Left ventricle myocardium inferior (tissue), 1 donor: ENCODE data around the gene SOCS4. TPM values are rescaled to one million over a fixed set of nuclear protein-coding genes. Genes with fewer than 3 reads are reported as not detected.

Source experiments
- DNase-seq: peaks from one replicate; pipeline ENCODE4 v3.0.0-alpha.2; 2020
- H3K27ac ChIP-seq: fragments of 200-600 bp; replicated peaks from 2 replicates; pipeline ENCODE4 v1.8.0; 2021
- H3K27me3 ChIP-seq: fragments of 200-600 bp; 2 replicates; pipeline ENCODE4 v1.8.0; 2021; ENCODE audit warnings: low read depth
- H3K36me3 ChIP-seq: fragments of 200-600 bp; 2 replicates; pipeline ENCODE4 v1.8.0; 2021
- H3K4me1 ChIP-seq: fragments of 200-600 bp; 2 replicates; pipeline ENCODE4 v1.8.0; 2021
- H3K4me3 ChIP-seq: fragments of 200-600 bp; 2 replicates; pipeline ENCODE4 v1.8.0; 2021; ENCODE audit warnings: mild to moderate bottlenecking, moderate library complexity
- H3K9me3 ChIP-seq: fragments of 200-600 bp; replicated peaks from 2 replicates; pipeline ENCODE4 v1.8.0; 2021
- intact Hi-C: fragments of 100-400 bp; cut with micrococcal nuclease; formaldehyde crosslinking; loops from one replicate; pipeline ENCODE4 v1.11.0; 2022
- long read RNA-seq: library from polyadenylated mRNA; unstranded; transcript quantifications from one replicate; pipeline ENCODE4 v2.0.0, GENCODE V29; 2021
- total RNA-seq: library from RNA; stranded (reverse); fragmentation: NEBNext Ultra II Directional; extraction: Animal tissue kit (Norgen Biotek cat#: 25700); gene quantifications from one replicate; pipeline ENCODE4 v1.2.1, GENCODE V29; 2021
- TF ChIP-seq, protein P1 (sequence below): fragments of 200-600 bp; IDR thresholded peaks from 2 replicates; pipeline ENCODE4 v1.8.0; 2021; ENCODE audit warnings: antibody characterized with exemption, mild to moderate bottlenecking, borderline replicate concordance
- donor health status: DM: no; HTN: yes; CAD: no; lungs with severe emphysema.

SOCS4 gene, protein sequence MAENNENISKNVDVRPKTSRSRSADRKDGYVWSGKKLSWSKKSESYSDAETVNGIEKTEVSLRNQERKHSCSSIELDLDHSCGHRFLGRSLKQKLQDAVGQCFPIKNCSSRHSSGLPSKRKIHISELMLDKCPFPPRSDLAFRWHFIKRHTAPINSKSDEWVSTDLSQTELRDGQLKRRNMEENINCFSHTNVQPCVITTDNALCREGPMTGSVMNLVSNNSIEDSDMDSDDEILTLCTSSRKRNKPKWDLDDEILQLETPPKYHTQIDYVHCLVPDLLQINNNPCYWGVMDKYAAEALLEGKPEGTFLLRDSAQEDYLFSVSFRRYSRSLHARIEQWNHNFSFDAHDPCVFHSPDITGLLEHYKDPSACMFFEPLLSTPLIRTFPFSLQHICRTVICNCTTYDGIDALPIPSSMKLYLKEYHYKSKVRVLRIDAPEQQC
- total RNA-seq = 18.1 TPM
- long read RNA-seq, full-length matches to known transcripts = 1 of 1 reads
- long read RNA-seq, partial matches to known transcripts = 0 of 1 reads
- long read RNA-seq, other reads (novel, unspliced or antisense) = 0 of 1 reads

DNA sequence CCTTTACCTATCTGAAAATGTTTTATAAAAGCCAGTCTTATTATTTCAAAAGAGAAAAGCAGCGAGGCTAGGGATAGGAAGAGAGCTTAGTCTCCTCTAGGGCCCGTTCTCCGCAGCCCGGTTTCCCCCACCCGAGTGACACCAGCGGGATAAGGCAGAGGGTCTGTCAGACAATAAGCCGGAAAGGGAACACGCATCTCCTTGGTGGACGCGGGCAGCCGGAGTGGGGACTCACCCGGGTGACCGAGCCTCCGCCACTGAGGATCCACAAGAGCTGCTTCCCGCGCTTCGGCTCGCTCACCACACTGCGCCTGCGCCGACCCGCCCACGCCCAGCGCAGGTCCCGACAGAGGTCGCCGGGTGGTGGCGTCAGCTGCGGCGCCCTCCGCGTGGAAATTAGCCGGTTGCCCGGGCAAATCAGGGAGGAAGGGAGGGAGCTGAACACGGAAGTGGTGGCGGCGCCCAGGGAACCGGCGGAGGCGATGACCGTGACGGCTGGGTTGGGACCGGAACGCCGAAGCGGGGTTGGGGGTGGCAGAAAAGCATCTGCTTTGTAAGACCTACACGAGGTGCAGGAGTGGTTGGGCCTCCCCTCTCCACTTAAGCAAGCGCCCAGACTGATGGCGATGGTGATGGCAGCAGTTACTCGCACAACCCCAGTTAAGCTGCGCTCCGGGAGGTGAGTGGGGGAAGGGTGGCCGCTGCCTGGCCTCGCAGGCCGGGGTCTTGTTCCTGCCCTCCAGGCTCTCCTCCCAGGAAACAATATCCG, at the start of gene SOCS4, which contains the start of gene WDHD1:
TSS of gene SOCS4 (plus strand) at position 444 of the 769 bp plus-strand sequence. CDS start 15,806 bp downstream, outside the sequence.
TSS of gene WDHD1 (minus strand) at position 307 of the 769 bp plus-strand sequence. CDS start 312 bp downstream, outside the sequence.
- peak within 1 kb of the TSS; percentile 82 for H3K4me3 ChIP-seq
- peak within 1 kb of the TSS; percentile 90 for H3K27ac ChIP-seq
- TF ChIP-seq, protein P1, sequence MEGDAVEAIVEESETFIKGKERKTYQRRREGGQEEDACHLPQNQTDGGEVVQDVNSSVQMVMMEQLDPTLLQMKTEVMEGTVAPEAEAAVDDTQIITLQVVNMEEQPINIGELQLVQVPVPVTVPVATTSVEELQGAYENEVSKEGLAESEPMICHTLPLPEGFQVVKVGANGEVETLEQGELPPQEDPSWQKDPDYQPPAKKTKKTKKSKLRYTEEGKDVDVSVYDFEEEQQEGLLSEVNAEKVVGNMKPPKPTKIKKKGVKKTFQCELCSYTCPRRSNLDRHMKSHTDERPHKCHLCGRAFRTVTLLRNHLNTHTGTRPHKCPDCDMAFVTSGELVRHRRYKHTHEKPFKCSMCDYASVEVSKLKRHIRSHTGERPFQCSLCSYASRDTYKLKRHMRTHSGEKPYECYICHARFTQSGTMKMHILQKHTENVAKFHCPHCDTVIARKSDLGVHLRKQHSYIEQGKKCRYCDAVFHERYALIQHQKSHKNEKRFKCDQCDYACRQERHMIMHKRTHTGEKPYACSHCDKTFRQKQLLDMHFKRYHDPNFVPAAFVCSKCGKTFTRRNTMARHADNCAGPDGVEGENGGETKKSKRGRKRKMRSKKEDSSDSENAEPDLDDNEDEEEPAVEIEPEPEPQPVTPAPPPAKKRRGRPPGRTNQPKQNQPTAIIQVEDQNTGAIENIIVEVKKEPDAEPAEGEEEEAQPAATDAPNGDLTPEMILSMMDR = peak; percentile 33
- no peaks in the 10 kb centered on the region for H3K36me3 ChIP-seq
- no peaks in the 10 kb centered on the region for H3K27me3 ChIP-seq
- peak; percentile 95 for DNase-seq
- H3K9me3 ChIP-seq = no peaks in the 10 kb centered on the region
- peaks cover 59% of the 10 kb centered on the region for H3K4me1 ChIP-seq
- intact Hi-C loops = no loop called here

DNA sequence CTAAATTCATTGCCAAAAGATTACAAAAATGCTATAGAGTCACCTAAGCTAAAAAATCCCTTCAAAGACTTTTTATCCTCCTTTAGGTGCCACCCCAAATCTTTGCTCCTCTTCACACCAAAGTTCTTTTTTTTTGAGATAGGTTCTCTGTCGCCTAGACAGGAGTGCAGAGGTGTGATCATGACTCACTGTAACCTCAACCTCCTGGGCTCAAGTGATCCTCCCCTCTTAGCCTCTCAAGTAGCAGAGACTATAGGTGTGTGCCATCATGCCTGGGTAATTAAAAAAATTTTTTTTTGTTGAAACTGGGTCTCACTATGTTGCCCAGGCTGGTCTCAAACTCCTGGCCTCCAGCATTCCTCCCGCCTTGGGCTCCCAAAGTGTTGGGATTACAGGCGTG, 48.0 kb upstream of the SOCS4 start:
- intact Hi-C loops = no loop called here
- Histone ChIP-seq H3K36me3 (no peaks in the 10 kb centered on the region), H3K9me3 (no peaks in the 10 kb centered on the region), H3K27ac (no peak overlapping the region), H3K4me3 (no peak overlapping the region), H3K27me3 (no peaks in the 10 kb centered on the region), H3K4me1 (no peaks in the 10 kb centered on the region)
- no peak for DNase-seq
- TF ChIP-seq, protein P1 = no peak

- no peak overlapping the region for H3K4me3 ChIP-seq
- H3K9me3 ChIP-seq = no peaks in the 10 kb centered on the region
- intact Hi-C loops = no loop called here
- TF ChIP-seq, protein P1 = peak; percentile 41
- H3K27ac ChIP-seq = no peak overlapping the region
- no peak for DNase-seq
- H3K36me3 ChIP-seq = no peaks in the 10 kb centered on the region
- no peaks in the 10 kb centered on the region for H3K4me1 ChIP-seq
- H3K27me3 ChIP-seq = no peaks in the 10 kb centered on the region
Observed at GRCh38 chr14:54981698-54982097, 45.3 kb upstream of the SOCS4 start.

DNA sequence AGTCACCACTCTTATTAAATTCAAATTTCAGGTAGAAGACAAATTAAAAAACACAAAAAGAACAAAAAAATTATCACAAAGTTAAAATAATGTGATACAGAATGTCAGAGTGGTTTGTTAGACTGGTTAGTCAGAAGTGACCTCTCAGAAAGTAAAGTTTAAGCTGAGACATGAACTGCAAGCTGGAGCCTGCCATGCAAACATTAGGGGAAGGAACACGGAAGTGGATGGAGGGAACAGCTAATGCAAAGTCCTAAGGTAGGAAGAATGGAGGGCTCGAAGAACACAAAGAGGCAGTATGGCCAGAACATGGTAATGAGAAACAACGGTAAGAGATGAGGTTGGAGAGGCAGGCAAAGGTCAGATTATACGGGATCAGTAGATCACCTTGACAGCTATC, 41.9 kb upstream of the SOCS4 start:
- no peak for DNase-seq
- Histone ChIP-seq H3K36me3 (no peaks in the 10 kb centered on the region), H3K9me3 (no peaks in the 10 kb centered on the region), H3K27ac (no peak overlapping the region), H3K4me1 (no peaks in the 10 kb centered on the region), H3K4me3 (no peak overlapping the region), H3K27me3 (no peaks in the 10 kb centered on the region)
- intact Hi-C loops = no loop called here
- TF ChIP-seq, protein P1 = no peak

DNA sequence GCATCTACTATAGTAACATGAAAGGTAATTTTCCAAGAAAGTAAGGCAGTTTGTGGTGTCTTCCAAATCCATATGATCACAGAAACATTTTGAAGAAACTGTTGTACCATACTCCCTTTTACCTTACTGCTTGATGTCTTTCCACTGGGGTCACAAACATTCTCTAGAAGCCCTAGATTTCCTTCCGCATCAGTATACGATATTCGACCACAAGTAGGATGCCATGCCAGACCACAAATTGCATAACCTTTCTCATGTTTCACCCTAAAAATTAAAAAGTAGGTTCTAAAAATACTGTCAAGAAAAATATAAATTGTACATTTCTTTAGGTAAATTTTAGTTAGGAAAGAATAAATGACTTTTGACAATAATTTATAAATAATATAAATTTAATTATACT, 26.7 kb upstream of the SOCS4 start:
- no peak for DNase-seq
- H3K27ac ChIP-seq = no peak overlapping the region
- H3K27me3 ChIP-seq = no peaks in the 10 kb centered on the region
- H3K4me3 ChIP-seq = no peak overlapping the region
- intact Hi-C loops = no loop called here
- no peaks in the 10 kb centered on the region for H3K36me3 ChIP-seq
- no peaks in the 10 kb centered on the region for H3K4me1 ChIP-seq
- H3K9me3 ChIP-seq = no peaks in the 10 kb centered on the region
- TF ChIP-seq, protein P1 = no peak
